Measurements from ENCODE around the gene ATXN7L1. TPM values are rescaled to one million over a fixed set of nuclear protein-coding genes. Genes with fewer than 3 reads are reported as not detected.
A peak's percentile ranks its signal among the peaks of the same experiment; 100 is the strongest.

The ATXN7L1 gene
- total RNA-seq, 1 donor from 2014 or later: 18.6 TPM

DNA sequence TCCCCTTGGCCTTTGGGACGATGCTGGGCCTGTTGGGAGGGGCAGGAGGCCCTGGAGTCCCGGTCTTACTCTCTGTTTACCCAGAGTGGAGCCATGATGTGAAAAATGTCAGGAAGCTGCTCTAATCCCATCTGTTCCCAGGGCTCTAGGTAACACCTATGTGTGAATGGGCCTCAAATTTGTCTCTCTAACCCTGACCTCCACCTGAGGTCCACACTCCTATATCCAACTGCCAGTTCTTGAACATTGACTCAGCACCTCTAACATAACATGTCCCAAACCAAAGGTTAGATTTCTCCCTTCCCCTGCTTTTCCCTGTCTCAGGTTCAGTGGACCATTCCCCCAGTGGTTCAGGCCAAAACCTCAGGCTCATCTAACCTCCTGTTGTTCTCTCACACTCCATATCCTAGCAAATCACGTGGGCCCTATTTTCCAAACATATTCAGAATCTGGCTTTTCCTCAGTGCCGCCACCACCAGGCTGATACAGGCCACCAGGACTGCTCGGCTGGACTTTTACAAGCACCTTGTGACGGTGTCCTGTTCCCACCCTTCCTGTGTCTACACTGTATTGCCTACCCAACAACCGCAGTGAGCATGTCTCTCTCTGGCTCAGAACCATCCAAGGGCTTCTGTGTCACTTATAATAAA lies 130.6 kb downstream of the ATXN7L1 start:
- no peaks in the 10 kb centered on the region for H3K27me3 Mint-ChIP-seq
- H3K4me1 Mint-ChIP-seq: peaks cover 23% of the 10 kb centered on the region
- H3K4me3 Mint-ChIP-seq: no peak overlapping the region
- TF ChIP-seq CTCF (IDR thresholded peaks at IDR 0.05): no peak
- POLR2A ChIA-PET: no interaction called here
- H3K36me3 Mint-ChIP-seq (ENCODE audit: low read depth): no peaks in the 10 kb centered on the region
- intact Hi-C loops (cut with micrococcal nuclease): no loop called here
- DNase-seq: no peak
- CTCF ChIA-PET: no interaction called here
- no peak for ATAC-seq (ENCODE audit: low read depth)
- H3K27ac Mint-ChIP-seq: no peak overlapping the region
- H3K9me3 Mint-ChIP-seq: no peaks in the 10 kb centered on the region

DNA sequence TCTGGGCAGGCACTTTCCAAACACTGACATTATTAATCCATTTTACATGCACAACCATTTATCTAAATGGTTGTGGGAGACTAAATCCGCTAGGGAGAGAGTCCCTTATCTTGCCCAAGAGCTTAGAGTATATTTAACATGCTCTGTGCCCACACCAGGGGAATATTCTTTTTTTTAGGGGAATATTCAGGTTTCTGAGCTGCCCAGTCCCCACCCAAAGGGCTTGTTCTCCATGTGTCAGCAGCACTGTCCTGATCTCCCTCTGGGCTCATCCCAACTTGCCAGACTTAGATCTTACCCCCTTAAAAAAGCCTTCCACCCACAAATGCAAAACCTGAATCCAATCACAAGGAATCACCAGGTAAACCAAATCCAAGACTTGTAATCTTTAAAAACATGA lies 132.1 kb downstream of the ATXN7L1 start:
- intact Hi-C loops (cut with micrococcal nuclease): no loop called here
- H3K4me3 Mint-ChIP-seq: no peak overlapping the region
- no peaks in the 10 kb centered on the region for H3K9me3 Mint-ChIP-seq
- CTCF ChIA-PET: interaction anchor here (1.5 kb wide), 1 partner anchor 133 kb away, joined by 4 read pairs; no protein-coding TSS in a partner anchor
- ATAC-seq (ENCODE audit: low read depth) (no peak), DNase-seq (no peak)
- H3K36me3 Mint-ChIP-seq (ENCODE audit: low read depth): no peaks in the 10 kb centered on the region
- no peaks in the 10 kb centered on the region for H3K27me3 Mint-ChIP-seq
- H3K27ac Mint-ChIP-seq: no peak overlapping the region
- POLR2A ChIA-PET: interaction anchor here (2.0 kb wide), 1 partner anchor 66 kb away, joined by 7 read pairs; no protein-coding TSS in a partner anchor
- TF ChIP-seq CTCF (IDR thresholded peaks at IDR 0.05): no peak
- peaks cover 23% of the 10 kb centered on the region for H3K4me1 Mint-ChIP-seq

DNA sequence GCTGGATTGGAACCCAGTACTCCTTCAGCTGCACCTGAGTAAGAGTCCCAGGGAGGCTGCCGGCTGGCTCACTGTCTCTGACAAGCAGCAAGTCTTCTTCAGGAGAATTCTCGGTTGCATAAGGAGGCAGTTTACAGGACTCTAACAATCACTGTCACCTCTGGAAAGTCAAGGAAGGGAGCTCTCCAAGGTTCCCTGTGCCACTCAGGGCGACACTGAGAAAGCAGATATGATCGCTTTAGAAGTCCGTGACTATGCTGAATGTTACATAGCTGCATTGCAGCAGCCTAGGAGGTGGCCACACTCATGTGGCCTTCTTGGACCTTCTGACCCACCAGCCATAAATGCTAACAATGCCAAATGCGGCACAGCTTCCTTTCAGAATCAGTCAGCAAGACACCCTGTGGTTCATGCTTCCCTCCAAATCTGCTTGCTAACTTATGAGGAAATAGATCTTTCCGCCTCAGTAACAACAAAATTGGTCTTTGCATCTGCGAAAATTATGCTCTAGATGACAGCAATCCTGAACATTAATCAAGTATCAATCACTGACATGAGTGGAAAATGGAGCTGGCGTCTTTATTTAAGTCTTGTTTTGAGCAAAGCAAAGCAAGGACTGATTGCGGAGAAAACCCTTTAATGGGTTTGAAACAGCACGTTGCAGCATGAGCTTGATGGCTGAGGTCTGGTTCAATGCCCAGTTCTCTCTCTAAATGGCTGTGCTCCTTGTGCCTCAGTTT lies 132.9 kb downstream of the ATXN7L1 start:
- ATAC-seq (ENCODE audit: low read depth): peak; percentile 56
- H3K27ac Mint-ChIP-seq: no peak overlapping the region
- H3K4me1 Mint-ChIP-seq: peaks cover 23% of the 10 kb centered on the region
- DNase-seq: no peak
- no peaks in the 10 kb centered on the region for H3K27me3 Mint-ChIP-seq
- TF ChIP-seq CTCF (IDR thresholded peaks at IDR 0.05): no peak
- H3K4me3 Mint-ChIP-seq: no peak overlapping the region
- no peaks in the 10 kb centered on the region for H3K9me3 Mint-ChIP-seq
- H3K36me3 Mint-ChIP-seq (ENCODE audit: low read depth): no peaks in the 10 kb centered on the region
- ChIA-PET POLR2A (interaction anchor here (1.0 to 2.0 kb wide), 4 partner anchors 25 to 66 kb away, joined by 3 to 7 read pairs (median 4); no protein-coding TSS in a partner anchor), CTCF (interaction anchor here (0.6 to 1.8 kb wide), 5 partner anchors 8 to 299 kb away, joined by 3 to 9 read pairs (median 3); no protein-coding TSS in a partner anchor)
- intact Hi-C loops (cut with micrococcal nuclease): no loop called here

DNA sequence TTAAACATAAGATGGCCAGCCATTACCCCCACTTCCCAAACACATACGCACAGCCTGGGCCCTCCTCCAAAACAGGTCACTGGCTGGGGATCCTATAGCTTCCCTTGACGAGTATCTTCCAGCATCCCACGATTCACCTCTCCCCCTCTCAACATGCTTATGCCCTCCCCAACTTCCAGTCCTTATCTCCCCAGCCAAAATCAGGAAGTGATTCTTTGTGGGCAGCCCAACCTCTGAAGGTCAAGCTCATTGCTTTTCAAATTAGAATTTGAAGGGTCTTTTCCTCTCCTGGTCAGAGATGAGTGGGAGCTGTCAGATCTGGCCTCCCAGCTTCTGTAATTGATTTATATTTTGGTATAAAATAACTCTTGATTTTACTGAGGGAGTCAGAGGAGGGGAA lies 133.6 kb downstream of the ATXN7L1 start:
- ChIA-PET POLR2A (interaction anchor here (1.0 to 2.0 kb wide), 3 partner anchors 26 to 65 kb away, joined by 3 to 7 read pairs (median 5); no protein-coding TSS in a partner anchor), CTCF (interaction anchor here (0.6 to 1.8 kb wide), 7 partner anchors 9 to 301 kb away, joined by 3 to 9 read pairs (median 3); no protein-coding TSS in a partner anchor)
- no peaks in the 10 kb centered on the region for H3K9me3 Mint-ChIP-seq
- no peak for DNase-seq
- intact Hi-C loops (cut with micrococcal nuclease): no loop called here
- no peak for ATAC-seq (ENCODE audit: low read depth)
- peaks cover 23% of the 10 kb centered on the region for H3K4me1 Mint-ChIP-seq
- no peak overlapping the region for H3K4me3 Mint-ChIP-seq
- no peak for TF ChIP-seq CTCF (IDR thresholded peaks at IDR 0.05)
- H3K36me3 Mint-ChIP-seq (ENCODE audit: low read depth): no peaks in the 10 kb centered on the region
- H3K27ac Mint-ChIP-seq: no peak overlapping the region
- no peaks in the 10 kb centered on the region for H3K27me3 Mint-ChIP-seq

- Mint-ChIP-seq H3K27ac (no peak overlapping the region), H3K36me3 (ENCODE audit: low read depth) (no peaks in the 10 kb centered on the region), H3K4me1 (peaks cover 23% of the 10 kb centered on the region), H3K4me3 (no peak overlapping the region), H3K27me3 (no peaks in the 10 kb centered on the region), H3K9me3 (no peaks in the 10 kb centered on the region)
- ATAC-seq (ENCODE audit: low read depth): no peak
- CTCF ChIA-PET: interaction anchor here (1.0 to 1.8 kb wide), 4 partner anchors 10 to 302 kb away, joined by 3 to 9 read pairs (median 4); no protein-coding TSS in a partner anchor
- TF ChIP-seq CTCF (IDR thresholded peaks at IDR 0.05): no peak
- intact Hi-C loops (cut with micrococcal nuclease): no loop called here
- POLR2A ChIA-PET: no interaction called here
- no peak for DNase-seq
Measured at GRCh38 chr7:105741982-105742381, 134.4 kb downstream of the ATXN7L1 start.

All from activated B cell treated with CpG ODN at 0.5 μM for 24 hours (primary cell).